ENCODE measurements around the gene OCRL.

GRCh38 chrX:129556806-129557315 is 16.8 kb downstream of the OCRL start:
- TF ChIP-seq CTCF (IDR thresholded peaks at IDR 0.05; ENCODE audit: low read depth, low read length, missing input control): no peak
- TF ChIP-seq MAX (IDR thresholded peaks at IDR 0.05): no peak
- no peak for TF ChIP-seq SP1 (IDR thresholded peaks at IDR 0.05)
- no peak for TF ChIP-seq RAD21 (IDR thresholded peaks at IDR 0.05)
- TF ChIP-seq RXRA (IDR thresholded peaks at IDR 0.05): no peak
- no peak for TF ChIP-seq ZBTB33 (IDR thresholded peaks at IDR 0.05)
- TF ChIP-seq REST (IDR thresholded peaks at IDR 0.05): no peak
- no peak for TF ChIP-seq HNF4A (conservative IDR thresholded peaks at IDR 0.05)
